Epithelial cell of esophagus (primary cell): Measurements from ENCODE around the gene POPDC2.

Experiments
- DNase-seq: peaks from one replicate; pipeline ENCODE4 v3.0.0; 2010; ENCODE audit warnings: low read depth
- H3K4me3 ChIP-seq: 2 replicates; pipeline ENCODE4 v1.5.1; 2011; ENCODE audit warnings: mild to moderate bottlenecking, low read length, control low read depth
- CTCF ChIP-seq: IDR thresholded peaks from 2 replicates; pipeline ENCODE4 v1.5.1; 2011; ENCODE audit warnings: low read depth, mild to moderate bottlenecking, low read length, control low read depth, inconsistent platforms; ENCODE audit not compliant: insufficient read depth; ENCODE audit errors: missing control alignments

The POPDC2 gene

GRCh38 chr3:119659606-119660291 is 640 bp downstream of the POPDC2 start:
- no peak for TF ChIP-seq CTCF
- no peak overlapping the region for H3K4me3 ChIP-seq
- DNase-seq: no peak

- no peak overlapping the region for H3K4me3 ChIP-seq
- no peak for TF ChIP-seq CTCF
- no peak for DNase-seq
Observed at GRCh38 chr3:119658994-119659393, 1.4 kb downstream of the POPDC2 start.

GRCh38 chr3:119657887-119658702 is 2.3 kb downstream of the POPDC2 start:
- no peak for TF ChIP-seq CTCF
- H3K4me3 ChIP-seq: no peak overlapping the region
- DNase-seq: no peak

- DNase-seq: no peak
- no peak overlapping the region for H3K4me3 ChIP-seq
- no peak for TF ChIP-seq CTCF
Observed at GRCh38 chr3:119653876-119654275, 6.5 kb downstream of the POPDC2 start.

- DNase-seq: no peak
- H3K4me3 ChIP-seq: no peak overlapping the region
- TF ChIP-seq CTCF: no peak
Observed at GRCh38 chr3:119652306-119653033, 7.9 kb downstream of the POPDC2 start.

GRCh38 chr3:119649761-119650160 is 10.6 kb downstream of the POPDC2 start:
- peak; percentile 17 for DNase-seq
- no peak for TF ChIP-seq CTCF
- H3K4me3 ChIP-seq: no peak overlapping the region
